Hypothalamus (tissue), 51 donors: ENCODE measurements around the gene RAB23.

Experiments used
- DNase-seq, 51 donors: peaks; one replicate each; lab custom pipeline; 2025; lab: John Stamatoyannopoulos, UW

Gene RAB23

DNA sequence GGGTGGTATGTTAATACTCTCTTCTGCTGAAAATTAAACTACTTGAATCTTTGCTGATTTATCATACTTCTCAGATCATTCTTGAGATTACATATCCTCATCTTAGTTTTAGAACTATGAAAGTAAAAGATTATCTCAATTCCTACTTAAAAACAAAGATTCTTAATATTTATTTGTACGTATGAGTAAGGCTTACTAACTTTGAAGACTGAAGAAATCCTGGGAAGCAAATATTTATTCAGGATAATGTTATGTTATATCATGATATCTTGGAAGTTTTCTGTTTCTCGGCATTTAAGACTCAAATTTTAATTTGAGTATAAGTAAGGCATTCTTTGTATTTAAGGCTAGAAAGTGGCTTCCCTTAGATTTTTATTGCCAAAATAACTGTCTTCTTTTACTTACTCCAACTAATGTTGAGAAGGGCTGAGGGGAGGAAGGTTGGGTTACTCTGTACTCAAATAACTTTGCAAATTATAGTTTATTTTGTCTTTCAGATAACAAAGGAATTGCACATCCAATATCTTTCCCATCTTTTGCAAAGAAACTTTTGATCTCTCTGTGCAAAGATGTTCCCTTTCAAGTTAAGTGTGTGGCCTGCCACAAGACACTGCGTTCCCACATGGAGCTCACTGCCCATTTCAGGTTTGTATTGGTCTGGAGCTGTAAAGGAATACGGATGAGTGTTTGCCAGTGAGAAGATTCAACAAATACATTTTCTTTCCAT is 80.5 kb downstream of the RAB23 start:
- DNase-seq = no peak

DNA sequence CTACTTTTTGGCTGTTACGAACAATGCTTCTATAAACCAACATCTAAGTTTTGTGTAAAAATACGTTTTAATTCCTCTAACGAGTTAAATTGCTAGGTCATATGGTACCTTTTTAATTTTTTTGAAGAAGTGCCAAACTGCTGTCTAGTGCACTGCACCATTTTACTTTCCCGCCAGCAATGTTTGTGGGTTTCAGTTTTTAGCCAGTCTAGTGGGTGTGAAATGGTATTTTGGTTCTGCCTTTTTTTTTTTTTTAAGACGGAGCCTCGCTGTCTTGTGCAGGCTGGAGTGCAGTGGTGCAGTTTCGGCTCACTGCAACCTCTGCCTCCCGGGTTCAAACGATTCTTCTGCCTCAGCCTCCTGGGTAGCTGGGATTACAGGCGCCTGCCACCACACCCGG is 84.1 kb downstream of the RAB23 start:
- no peak for DNase-seq

DNA sequence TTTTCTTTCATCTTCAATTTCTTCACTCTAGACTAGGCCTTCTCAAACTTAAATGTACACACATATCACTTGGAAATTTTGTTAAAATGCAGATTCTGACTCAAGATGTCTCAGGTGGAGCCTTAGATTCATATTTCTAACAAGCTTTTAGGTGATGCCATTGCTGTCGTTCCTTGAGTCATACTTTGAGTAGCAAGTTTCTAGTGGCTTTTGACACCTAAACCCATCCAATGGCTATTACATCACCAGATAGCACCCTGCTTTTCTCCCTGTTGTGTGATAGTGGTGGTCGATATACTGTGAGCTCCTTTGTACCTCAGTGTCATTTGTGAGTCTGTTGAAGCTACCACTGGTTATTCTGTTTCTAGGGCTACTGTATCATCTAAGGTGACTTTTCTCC is 84.8 kb downstream of the RAB23 start:
- no peak for DNase-seq
